Fibroblast of lung (primary cell): Measurements from ENCODE around the gene SLC17A3. TPM values are rescaled to one million over a fixed set of nuclear protein-coding genes. Genes with fewer than 3 reads are reported as not detected.

Experiments used
- DNase-seq, 2 donors: peaks; one replicate each; pipeline versions ENCODE4 v3.0.0 to v3.0.0-alpha.2; 2010; ENCODE audit warnings: low read depth in 2 of 2
- H2AFZ ChIP-seq: 2 replicates; pipeline ENCODE4 v1.5.1; 2012; ENCODE audit warnings: low read length, control low read depth, inconsistent platforms
- H3K27ac ChIP-seq: 2 replicates; pipeline ENCODE4 v1.5.1; 2011; ENCODE audit warnings: low read length, control low read depth; ENCODE audit not compliant: insufficient read depth
- H3K27me3 ChIP-seq: 2 replicates; pipeline ENCODE4 v1.5.1; 2011; ENCODE audit warnings: mild to moderate bottlenecking, low read length; ENCODE audit not compliant: control insufficient read depth, insufficient read depth
- H3K36me3 ChIP-seq: 2 replicates; pipeline ENCODE4 v1.5.1; 2011; ENCODE audit warnings: low read length; ENCODE audit not compliant: control insufficient read depth, insufficient read depth
- H3K4me1 ChIP-seq: 2 replicates; pipeline ENCODE4 v1.5.1; 2011; ENCODE audit warnings: low read length; ENCODE audit not compliant: control insufficient read depth, insufficient read depth; ENCODE audit errors: extremely low read depth
- H3K4me2 ChIP-seq: 2 replicates; pipeline ENCODE4 v1.5.1; 2011; ENCODE audit warnings: low read length, control low read depth; ENCODE audit not compliant: insufficient read depth; ENCODE audit errors: extremely low read depth
- H3K4me3 ChIP-seq, 4 experiments: fragments of 200-600 bp in 1 of 4; sonication (generic) in 1 of 4; replicated peaks in 1 of 4; 2 replicates each; pipeline ENCODE4 v1.5.1; 2011 to 2016; ENCODE audit warnings: low read length in 4 of 4, low read depth in 3 of 4, mild to moderate bottlenecking in 3 of 4, control low read depth in 2 of 4, inconsistent platforms in 1 of 4, mixed read lengths in 1 of 4; ENCODE audit not compliant: insufficient read depth in 1 of 4; ENCODE audit errors: control extremely low read depth in 1 of 4
- H3K79me2 ChIP-seq: 2 replicates; pipeline ENCODE4 v1.5.1; 2012; ENCODE audit warnings: mild to moderate bottlenecking, low read length, inconsistent platforms; ENCODE audit not compliant: control insufficient read depth, insufficient read depth
- H3K9ac ChIP-seq: 2 replicates; pipeline ENCODE4 v1.5.1; 2011; ENCODE audit warnings: mild to moderate bottlenecking, low read length, control low read depth; ENCODE audit not compliant: insufficient read depth
- H3K9me3 ChIP-seq: 2 replicates; pipeline ENCODE4 v1.5.1; 2012; ENCODE audit warnings: low read depth, low read length; ENCODE audit not compliant: control insufficient read depth, insufficient read depth
- H4K20me1 ChIP-seq: 2 replicates; pipeline ENCODE4 v1.5.1; 2011; ENCODE audit warnings: low read length; ENCODE audit not compliant: control insufficient read depth, insufficient read depth; ENCODE audit errors: extremely low read depth
- CTCF ChIP-seq, 2 donors: IDR thresholded peaks in 1 of 2; conservative IDR thresholded peaks in 1 of 2; 1 replicate in 1 of 2; 2 replicates in 1 of 2; pipeline ENCODE4 v1.5.1; 2011 to 2012; ENCODE audit warnings: low read length in 2 of 2, control low read depth in 1 of 2, inconsistent platforms in 1 of 2, low read depth in 1 of 2, mild to moderate bottlenecking in 1 of 2
- EZH2 ChIP-seq: IDR thresholded peaks from 2 replicates; pipeline ENCODE4 v1.5.1; 2012; ENCODE audit warnings: low read length, control low read depth, mild to moderate bottlenecking; ENCODE audit errors: missing control alignments
- polyA plus RNA-seq, 2 donors: library from polyadenylated mRNA; depleted of rRNA in 1 of 2; stranded (reverse) in 1 of 2; unstranded in 1 of 2; fragments of >200 nt; gene quantifications; 2 replicates each; pipeline ENCODE4 v1.2.1, GENCODE V29; 2011 to 2012; ENCODE audit warnings: missing spikeins in 1 of 2
- total RNA-seq: library from RNA; depleted of rRNA; stranded (reverse); fragments of >200 nt; gene quantifications from 2 replicates; pipeline ENCODE4 v1.2.1, GENCODE V29; 2014

The SLC17A3 gene
- total and polyA plus RNA-seq, 2 donors (not counting 1 experiment from before 2014, with no cell fraction given) = 0.06 TPM; not detected in 1

- Histone ChIP-seq H3K79me2 (no peaks in the 10 kb centered on the region), H2AFZ (no peak overlapping the region), H3K27ac (no peak overlapping the region), H3K9me3 (no peaks in the 10 kb centered on the region), H3K36me3 (no peaks in the 10 kb centered on the region), H3K4me1 (no peaks in the 10 kb centered on the region), H4K20me1 (no peaks in the 10 kb centered on the region), H3K9ac (no peak overlapping the region), H3K27me3 (no peaks in the 10 kb centered on the region), H3K4me2 (no peak overlapping the region), H3K4me3 (no peak overlapping the region)
- no peak for DNase-seq
- no peak for TF ChIP-seq EZH2
- TF ChIP-seq CTCF (conservative IDR thresholded peaks at IDR 0.05 in 1 of 2, IDR thresholded peaks at IDR 0.05 in 1 of 2; ENCODE audit: low read depth in 1 of 2, low read length in 2 of 2) = no peak
Observed at GRCh38 chr6:25898289-25898977, 24.4 kb upstream of the SLC17A3 start.

GRCh38 chr6:25896252-25896651 is 22.2 kb upstream of the SLC17A3 start:
- no peaks in the 10 kb centered on the region for H3K9me3 ChIP-seq
- no peak overlapping the region for H3K27ac ChIP-seq
- no peaks in the 10 kb centered on the region for H3K79me2 ChIP-seq
- DNase-seq = no peak
- H3K27me3 ChIP-seq = no peaks in the 10 kb centered on the region
- H3K36me3 ChIP-seq = no peaks in the 10 kb centered on the region
- no peak overlapping the region for H3K9ac ChIP-seq
- H3K4me3 ChIP-seq = no peak overlapping the region
- no peak overlapping the region for H2AFZ ChIP-seq
- H4K20me1 ChIP-seq = no peaks in the 10 kb centered on the region
- H3K4me1 ChIP-seq = no peaks in the 10 kb centered on the region
- no peak overlapping the region for H3K4me2 ChIP-seq
- TF ChIP-seq CTCF (conservative IDR thresholded peaks at IDR 0.05 in 1 of 2, IDR thresholded peaks at IDR 0.05 in 1 of 2; ENCODE audit: low read depth in 1 of 2, low read length in 2 of 2) = no peak
- no peak for TF ChIP-seq EZH2

- no peak overlapping the region for H2AFZ ChIP-seq
- H4K20me1 ChIP-seq = no peaks in the 10 kb centered on the region
- H3K9ac ChIP-seq = no peak overlapping the region
- TF ChIP-seq CTCF (conservative IDR thresholded peaks at IDR 0.05 in 1 of 2, IDR thresholded peaks at IDR 0.05 in 1 of 2; ENCODE audit: low read depth in 1 of 2, low read length in 2 of 2) (no peak), EZH2 (no peak)
- no peaks in the 10 kb centered on the region for H3K36me3 ChIP-seq
- no peak overlapping the region for H3K4me2 ChIP-seq
- no peaks in the 10 kb centered on the region for H3K27me3 ChIP-seq
- no peak for DNase-seq
- no peaks in the 10 kb centered on the region for H3K79me2 ChIP-seq
- H3K9me3 ChIP-seq = no peaks in the 10 kb centered on the region
- H3K4me1 ChIP-seq = no peaks in the 10 kb centered on the region
- H3K27ac ChIP-seq = no peak overlapping the region
- no peak overlapping the region for H3K4me3 ChIP-seq
Observed at GRCh38 chr6:25895771-25896170, 21.7 kb upstream of the SLC17A3 start.
